GM10266 (cell line): Measurements from ENCODE around the gene GREB1.

Experiments used
- DNase-seq: peaks from one replicate; pipeline ENCODE4 v3.0.0; 2012; ENCODE audit errors: extremely low spot score
- TF ChIP-seq, protein P1 (sequence below): IDR thresholded peaks from 2 replicates; pipeline ENCODE4 v1.5.1; 2012; ENCODE audit warnings: mild to moderate bottlenecking, low read depth; ENCODE audit not compliant: control insufficient read depth, insufficient read depth; ENCODE audit errors: missing control alignments

GREB1 gene

DNA sequence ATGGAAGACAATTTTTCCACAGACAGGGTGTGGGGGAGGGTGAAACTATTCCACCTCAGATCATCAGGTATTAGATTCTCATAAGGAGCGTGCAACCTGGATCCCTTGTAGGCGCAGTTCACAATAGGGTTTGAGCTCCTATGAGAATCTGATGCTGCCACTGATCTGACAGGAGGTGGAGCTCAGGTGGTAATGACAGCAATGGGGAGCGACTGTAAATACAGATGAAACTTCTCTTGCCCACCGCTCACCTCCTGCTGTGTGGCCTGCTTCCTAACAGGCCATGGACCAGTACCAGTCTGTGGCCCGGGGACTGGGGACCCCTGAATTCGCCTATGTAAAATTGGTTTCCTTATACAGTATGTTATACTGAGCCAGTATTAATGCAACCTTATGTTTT is 40.6 kb upstream of the GREB1 start:
- TF ChIP-seq, protein P1, sequence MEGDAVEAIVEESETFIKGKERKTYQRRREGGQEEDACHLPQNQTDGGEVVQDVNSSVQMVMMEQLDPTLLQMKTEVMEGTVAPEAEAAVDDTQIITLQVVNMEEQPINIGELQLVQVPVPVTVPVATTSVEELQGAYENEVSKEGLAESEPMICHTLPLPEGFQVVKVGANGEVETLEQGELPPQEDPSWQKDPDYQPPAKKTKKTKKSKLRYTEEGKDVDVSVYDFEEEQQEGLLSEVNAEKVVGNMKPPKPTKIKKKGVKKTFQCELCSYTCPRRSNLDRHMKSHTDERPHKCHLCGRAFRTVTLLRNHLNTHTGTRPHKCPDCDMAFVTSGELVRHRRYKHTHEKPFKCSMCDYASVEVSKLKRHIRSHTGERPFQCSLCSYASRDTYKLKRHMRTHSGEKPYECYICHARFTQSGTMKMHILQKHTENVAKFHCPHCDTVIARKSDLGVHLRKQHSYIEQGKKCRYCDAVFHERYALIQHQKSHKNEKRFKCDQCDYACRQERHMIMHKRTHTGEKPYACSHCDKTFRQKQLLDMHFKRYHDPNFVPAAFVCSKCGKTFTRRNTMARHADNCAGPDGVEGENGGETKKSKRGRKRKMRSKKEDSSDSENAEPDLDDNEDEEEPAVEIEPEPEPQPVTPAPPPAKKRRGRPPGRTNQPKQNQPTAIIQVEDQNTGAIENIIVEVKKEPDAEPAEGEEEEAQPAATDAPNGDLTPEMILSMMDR, result no peak
- DNase-seq, result no peak

DNA sequence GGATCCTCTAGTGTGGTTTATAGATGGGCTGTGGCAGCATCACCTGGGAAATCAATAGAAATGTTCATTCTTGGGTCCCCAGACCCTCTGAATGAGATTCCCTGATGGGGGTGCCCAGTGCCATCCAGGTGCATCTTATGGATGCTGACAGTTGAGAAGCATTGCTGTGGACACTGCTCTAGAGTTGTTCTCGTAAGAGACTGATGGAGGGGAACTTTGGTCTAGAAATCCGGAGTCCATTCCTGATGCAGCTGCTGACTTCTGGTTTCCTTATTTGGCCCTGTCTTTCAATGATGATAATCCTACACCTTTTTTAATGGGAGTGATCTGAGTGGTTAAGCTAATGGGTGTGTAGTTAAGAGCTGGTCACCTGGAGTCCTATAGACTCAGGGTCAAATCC is 39.5 kb upstream of the GREB1 start:
- TF ChIP-seq, protein P1, result no peak
- no peak for DNase-seq

DNA sequence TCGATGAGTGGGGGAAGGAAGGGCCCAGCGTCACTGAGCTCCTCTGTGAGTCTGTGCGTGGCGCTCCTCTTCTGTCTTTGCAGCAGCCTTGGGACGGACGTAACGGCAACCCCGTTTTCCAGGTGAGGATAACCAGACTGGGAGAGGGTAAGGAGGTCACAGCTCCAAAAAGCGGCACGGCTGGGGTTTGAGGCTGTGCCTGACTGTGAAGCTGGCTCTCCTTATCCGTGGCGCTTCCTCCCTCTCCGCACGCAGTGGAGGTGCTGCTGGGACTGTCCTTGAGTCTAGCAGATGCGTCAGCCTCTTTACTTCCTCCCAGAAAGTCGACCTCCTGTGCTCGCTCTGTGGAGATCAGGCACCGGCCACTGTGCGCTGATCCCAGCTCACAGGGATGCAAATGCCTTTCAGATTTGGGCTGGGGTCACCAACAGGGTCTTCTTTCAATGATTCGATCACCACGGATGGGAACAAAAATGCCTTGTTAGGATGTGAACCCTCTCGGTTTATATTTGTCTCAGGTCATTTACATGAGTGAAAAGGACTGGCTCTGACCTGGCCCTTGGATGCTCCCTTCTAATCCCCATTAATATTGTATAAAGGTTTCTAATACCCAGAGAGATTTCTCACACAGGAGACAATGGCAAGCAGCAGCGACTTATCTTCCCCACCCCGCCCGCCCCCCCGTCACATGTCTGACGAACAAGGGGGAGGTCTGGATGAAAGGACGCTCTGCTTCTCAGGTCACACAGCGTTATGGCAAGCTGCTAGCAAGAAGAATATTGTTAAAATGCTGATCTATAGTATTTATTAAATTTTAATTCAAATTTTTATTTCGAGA is 37.8 kb upstream of the GREB1 start:
- no peak for DNase-seq
- TF ChIP-seq, protein P1, result no peak

DNA sequence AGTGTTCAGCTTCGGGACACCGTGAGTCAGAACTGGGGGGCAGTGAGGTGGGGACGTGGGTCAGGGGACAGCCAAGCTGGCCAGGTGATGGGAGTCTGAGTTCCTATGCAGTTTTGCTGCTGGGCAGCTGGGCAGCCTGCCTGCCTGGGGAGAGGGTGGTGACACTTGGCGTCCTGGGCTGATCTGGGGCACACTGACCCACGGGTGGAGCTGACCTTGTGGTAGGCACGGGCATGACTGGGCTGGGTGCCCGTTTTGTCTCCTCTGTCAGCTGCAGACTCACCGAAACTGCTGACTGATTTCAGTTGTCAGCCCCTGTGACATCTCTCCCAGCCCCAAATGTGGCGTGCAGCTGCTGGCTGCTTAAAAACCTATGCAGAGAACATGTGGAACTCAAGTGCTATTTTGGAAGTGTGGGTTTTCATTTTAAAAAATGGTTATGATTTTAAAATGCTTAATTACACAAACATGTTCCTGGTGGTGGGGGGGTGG is 35.3 kb upstream of the GREB1 start:
- DNase-seq, result peak; percentile 51
- TF ChIP-seq, protein P1, result no peak

DNA sequence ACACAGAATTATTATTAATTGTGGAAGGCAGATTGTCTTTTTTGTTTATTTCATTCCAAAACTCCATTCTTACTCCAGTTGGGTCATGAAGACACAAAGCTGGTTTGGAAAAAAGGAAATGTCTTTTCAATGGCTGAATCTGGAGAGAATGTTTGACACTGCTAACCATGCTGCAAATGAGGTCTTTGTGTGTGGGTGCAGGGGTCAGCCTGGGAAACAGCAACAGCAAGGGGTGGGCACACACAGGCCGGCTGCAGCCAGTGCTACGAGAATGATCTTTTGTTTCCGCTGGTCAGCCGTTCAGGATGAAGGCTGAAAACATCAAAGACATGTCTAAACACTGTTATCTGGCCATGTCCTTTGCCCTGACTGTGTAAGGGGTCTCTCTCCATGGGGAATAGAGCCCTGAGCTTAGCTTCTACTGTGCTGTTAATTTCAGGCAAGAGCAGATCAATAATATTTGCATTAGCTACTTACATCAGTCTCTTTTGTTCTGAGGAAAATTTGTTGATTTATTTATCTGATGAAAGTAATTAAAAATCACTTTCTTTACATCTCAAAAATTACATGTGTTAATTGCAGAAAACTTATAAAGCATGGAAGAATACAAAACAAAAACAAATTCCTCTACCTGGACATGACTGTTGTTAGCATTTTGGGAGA is 34.6 kb upstream of the GREB1 start:
- TF ChIP-seq, protein P1, result no peak
- DNase-seq, result no peak

DNA sequence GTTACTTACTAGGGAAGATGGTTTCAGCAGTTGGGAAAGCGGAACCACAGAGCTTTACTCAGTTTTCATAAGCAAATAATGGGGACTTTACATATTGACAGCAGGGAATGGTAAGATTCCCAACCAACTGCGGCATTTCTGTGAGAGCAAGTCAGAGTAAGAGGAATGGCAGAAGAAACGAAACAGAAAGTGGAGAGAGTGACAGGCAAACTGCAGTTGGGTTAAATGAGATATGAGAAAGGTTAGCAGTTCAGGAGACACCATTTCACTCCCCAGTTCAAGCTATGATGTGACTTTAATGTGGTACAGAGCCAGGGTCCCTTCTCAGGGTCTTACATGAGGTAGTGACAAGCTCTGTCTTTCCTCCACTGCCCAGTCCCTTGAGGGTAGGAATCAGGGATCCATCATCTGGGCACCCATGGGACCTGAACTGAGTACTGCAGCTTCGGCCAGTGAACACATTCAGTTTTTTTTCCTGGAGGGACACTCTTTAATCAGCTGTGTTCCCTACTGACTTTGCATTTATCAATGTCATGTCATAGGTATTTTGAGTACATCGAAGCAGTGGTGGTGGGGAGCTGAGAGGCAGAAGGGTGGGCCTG is 33.0 kb upstream of the GREB1 start:
- DNase-seq, result no peak
- TF ChIP-seq, protein P1, result no peak
